ENCODE results near the gene MYL10.

MYL10 gene

DNA sequence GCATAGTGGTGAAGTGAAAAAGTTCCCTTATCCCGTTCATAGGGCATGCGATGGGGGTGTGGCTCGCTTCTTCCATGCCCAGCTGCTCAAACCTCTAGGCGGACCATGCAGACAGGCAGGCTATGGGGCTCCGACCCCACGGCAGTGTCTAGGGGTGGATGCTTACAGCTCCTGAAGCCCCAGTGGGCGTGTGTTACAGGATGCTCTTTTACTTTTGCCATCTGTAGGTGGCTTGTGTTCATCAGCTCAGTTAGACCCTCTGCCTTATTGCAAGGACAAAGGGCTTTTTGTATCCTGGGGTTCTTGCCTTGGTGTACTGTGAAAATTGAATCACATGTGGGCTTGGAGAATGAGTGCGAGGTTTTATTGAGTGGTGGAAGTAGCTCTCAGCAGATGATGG lies at the start of gene MYL10:
Gene MYL10, minus strand, starts transcription at position 126 of the 400 bp plus-strand sequence. CDS start 178 bp downstream, outside the sequence.
- DNase-seq = no peak

DNA sequence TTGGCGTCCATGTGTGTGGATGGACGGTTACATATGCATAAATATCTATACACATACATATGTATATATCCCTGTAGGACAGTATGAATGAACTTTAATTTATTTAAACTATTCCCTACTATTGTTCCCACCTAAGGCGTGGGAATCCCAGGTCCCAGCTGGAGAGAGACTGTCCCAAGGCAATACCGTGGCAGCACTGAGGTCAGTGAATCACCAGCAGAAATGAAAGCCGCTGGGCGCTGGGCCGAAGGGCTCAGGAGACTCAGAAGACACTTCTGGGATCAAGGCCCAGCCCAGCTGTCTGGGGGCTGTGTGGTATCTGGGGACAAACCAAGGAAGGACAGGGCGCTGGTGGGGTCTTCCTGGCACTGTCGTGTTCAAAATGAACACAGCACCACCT lies 49.6 kb upstream of the MYL10 start:
- DNase-seq = no peak

DNA sequence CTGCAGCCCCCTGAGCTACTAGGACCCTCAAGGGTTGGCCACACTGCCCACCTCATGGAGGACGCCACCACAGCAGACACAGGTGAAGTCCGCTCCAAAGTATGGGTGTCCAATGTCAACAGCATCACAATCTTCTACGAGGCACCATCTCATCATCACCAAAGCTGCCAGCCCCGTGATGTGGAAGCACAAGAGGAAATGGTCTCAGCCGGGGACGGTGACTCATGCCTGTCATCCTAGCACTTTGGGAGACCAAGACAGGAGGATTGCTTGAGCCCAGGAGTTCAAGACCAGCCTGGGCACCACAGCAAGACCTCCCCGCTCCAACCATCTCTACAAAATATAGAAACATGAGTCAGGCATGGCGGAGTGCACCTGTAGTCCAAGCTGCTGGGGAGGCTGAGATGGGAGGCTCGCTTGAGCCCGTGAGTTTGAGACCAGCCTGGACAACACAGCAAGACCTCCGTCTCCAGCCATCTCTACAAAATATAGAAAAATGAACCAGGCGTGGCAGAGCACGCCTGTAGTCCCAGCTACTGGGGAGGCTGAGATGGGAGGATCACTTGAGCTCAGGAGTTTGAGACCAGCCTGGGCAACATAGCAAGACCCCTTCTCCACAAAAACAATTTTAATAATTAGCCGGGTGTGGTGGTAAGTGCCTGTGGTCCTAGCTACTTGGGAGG lies 48.8 kb upstream of the MYL10 start:
- DNase-seq = no peak

DNA sequence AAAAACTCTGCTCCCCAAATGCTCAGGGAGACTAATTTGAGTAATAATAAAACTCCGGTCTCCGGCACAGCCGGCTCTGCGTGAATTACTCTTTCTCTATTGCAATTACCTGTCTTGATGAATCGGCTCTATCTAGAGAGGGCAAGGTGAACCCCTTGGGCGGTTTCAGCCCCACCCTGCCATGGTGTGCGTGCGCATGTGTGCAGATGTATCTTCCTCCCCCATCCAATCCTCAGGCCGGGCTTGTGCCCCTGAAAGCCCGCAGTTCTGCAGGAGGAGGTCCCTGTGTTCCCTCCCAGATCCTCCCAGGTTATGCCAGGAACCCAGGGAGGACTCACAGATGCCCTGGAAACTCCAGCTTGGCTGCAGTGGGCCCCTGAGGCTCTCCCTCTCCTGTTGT lies 48.3 kb upstream of the MYL10 start:
- DNase-seq = no peak

DNA sequence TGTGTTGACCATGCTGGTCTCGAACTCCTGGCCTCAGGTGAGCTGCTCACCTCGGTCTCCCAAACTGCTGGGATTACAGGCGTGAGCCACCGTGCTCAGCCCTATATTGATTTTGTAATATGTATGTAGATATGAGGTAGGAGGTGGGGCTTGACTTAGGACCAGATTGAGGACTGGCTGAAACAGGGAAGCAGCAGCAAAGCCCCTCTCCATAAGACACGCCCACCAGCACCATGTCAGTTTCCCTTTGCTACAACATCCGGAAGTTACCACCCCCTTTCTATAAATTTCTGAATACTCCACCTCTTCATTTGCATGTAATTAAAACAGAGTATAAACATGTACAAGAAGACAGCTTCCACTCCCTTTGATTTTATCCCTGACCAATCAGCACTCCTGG lies 47.9 kb upstream of the MYL10 start:
- no peak for DNase-seq

DNA sequence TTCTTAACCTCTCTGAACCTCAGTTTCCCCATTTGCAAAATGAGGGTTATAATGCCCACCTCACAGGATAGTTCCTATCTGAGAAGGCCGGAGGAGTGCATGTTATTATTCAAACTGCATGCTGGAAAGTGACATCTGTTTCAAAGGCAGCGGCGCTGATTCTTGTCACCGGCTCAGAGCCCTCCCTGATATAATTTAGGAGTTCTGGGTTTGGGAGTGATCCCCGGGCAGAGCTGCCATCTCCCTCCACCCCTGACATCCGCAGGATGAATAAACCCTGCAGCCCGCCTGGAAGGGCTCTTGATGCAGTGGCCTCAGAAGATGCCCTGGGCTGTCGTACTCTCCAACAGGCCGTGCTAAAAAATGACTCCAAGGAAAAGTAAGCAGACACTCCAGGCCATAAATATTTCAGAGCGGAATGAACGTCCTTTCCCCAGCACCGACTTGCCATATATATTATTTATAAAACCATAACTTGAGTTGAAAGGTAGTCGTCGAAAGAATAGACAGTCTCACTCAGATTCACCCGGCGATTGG lies 47.0 kb upstream of the MYL10 start:
- no peak for DNase-seq

DNA sequence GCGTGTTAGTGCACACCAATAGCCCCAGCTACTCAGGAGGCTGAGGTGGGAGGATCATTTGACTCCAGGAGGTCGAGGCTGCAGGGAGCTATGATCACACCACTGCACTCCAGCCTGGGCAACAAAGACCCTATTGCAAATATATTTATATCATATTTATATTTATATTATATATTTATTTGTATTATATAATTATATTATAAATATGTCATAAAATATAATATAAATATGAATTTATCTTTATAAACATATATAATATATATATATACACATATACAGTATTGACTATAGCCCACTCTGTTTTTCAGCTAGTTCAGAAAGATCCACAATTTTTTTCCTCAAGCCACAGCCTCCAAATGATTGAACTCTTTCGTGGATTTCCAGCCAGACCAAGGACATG lies 45.3 kb upstream of the MYL10 start:
- no peak for DNase-seq

DNA sequence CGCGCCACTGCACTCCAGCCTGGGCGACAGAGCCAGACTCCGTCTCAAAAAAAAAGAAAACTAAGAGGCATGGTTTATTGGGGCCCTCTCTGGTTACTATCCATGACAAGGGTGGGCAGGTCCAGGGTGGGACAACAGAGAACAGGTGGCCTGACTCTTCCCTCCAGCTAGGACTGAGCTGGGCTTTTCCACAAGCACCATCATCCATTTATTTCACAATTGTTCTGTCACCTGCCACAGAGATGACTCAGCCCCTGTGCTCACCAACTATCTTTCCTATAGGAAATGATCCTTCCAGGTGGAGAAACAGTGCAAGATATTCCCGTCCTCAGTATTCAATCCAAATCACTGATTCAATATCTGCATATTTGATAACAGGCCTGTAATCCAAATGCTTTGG lies 44.9 kb upstream of the MYL10 start:
- no peak for DNase-seq

DNA sequence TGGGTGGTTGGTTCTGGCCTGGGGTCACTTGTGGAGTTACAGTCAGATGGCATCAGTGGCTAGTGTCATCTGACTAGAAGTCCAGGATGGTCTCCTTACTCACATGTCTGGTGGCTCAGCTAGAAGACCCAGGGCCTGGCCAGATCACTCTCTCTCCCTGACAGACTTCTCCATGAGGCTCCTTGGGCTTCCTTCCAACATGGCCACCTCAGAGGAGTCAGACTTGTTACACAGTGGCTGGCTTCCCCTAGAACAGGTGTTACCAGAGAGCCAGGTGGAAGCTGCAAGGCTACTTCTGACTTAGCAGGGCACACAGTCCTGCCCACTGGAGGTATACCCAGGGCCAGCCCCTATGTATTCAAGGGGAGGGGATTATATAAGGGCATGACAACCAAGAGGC lies 44.2 kb upstream of the MYL10 start:
- DNase-seq = no peak

DNA sequence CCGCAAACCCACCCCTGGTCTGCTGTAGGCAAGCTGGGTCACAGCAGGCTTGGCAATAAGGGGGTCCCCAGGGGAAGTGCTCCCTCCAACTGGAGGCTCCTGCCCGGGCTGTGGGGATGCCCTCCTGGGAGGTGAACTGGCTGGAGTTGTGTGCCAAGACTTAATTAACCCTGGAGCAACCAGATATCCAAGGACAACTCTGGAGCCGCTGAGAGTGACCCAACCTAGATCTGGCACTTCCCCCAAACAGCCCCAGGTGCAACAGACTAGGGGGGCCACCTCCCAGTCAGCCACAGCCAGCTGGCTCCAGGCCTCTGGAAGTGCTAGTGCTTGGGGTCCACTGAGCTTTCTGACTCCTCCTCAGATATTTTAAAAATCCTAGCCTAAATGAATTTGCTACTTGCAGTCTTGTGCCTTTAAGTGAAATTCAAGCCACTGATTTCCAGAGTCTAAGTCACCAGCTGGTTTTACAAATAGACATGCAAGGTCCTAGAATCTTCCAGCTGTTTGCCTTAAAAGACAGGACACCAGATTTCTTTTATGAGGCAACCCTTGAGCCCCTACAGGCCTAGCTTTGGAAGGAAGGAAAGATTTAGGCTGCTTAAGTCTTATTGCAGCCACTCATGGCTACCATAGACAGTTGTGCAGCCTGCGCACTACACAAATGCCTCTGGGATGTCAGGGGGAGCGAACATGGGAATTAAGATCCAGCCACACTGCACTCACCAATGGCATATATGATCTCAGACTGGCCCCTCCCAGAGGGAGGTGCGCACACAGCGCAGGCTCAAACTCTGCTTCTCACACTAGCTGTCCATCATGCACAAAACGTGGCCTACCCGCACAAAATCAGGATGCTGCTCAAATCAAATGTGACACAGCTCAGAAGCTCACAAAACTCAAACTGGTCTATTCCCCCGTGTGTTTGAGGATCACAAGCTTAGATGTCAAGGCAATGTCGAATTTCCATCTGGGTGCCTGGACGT lies 42.6 kb upstream of the MYL10 start:
- DNase-seq = no peak

DNA sequence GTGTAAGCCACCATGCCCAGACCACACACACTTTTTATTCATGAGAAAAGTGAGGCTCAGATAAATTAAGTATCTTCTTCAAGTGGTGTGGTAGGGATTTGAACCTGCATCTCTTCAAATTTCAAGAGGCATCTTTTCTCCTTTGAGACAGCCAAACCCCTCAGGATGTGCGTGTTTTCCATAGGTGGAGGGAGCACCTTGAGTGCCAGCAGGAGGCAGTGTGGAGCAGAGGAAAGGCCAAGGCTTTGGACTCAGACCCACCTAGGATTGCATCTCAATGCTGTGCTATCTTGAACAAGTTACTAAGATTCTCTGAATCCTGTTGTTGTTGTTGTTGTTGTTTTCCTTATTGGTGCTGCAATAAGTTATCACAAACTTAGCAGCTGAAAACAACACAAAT lies 40.2 kb upstream of the MYL10 start:
- no peak for DNase-seq

DNA sequence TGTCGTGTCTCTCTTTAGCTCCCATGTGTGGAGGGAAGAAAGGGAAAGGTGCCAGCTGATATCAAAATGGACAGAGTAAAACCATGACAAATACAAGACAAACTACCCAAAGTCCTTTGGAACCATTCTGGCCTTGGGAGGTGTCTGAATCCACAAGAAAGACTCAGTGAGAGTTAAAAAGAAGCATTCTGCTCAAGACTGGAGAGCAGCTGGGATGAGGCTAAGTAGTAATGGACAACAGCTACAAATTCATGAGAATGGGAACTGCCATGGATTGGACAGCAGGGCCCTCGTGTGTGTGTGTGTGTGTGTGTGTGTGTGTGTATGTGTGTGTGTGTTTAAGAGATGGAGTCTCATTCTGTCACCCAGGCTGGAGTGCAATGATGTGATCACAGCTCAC lies 39.6 kb upstream of the MYL10 start:
- no peak for DNase-seq

DNA sequence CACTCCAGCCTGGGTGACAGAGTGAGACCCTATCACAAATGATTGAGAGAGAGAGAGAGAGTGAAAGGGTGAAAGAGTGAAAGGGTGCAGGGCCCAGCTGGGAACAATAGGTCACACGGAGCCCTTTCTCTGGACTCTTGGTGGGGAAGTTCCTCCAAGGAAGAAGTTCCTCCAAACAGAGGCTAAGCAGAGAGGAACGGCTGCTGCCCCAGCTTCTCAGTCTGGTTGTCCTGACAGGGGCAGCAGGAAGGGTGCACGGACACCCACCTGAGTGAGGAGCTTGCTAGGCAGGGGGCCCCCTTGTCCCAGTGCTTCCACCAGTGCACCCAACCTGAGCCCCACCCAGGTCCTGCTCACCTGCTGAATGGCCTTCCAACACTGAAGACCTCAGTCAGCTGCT lies 38.8 kb upstream of the MYL10 start:
- DNase-seq = no peak

DNA sequence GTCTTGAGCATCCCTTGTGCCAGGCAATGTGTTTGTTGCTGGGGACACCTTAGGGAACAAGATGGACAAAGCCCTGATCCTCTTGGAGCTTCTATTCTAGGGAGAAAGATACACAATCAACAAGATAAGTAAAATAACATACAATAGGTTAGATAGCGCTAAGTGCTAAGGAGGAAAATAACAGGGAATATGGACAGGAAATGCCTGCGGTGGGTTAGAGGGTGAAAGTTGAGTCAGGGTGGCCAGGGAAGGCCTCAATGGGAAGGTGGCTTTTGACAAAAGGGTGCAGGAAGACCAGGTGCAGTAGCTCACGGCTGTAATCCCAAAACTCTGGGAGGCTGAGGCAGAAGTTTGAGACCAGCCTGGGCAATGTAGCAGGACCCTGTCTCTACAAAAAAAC lies 38.3 kb upstream of the MYL10 start:
- DNase-seq = no peak

DNA sequence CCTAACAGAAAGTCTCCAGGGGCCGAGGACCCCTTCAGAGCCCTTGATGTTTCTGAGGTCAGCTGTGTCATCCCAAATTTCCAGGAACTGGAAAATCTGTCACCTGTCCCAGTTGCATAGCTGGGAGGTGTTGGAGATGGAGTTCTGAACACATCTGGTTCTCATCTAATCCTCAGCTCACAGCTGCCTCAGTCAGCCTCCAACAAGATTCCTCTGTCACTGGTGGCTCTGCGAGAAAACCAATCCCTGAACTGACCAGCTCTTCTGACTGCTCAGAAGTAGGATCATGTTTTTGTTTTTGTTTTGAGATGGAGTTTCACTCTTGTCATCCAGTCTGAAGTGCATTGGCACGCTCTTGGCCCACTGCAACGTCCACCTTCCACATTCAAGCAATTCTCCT lies 37.6 kb upstream of the MYL10 start:
- no peak for DNase-seq

DNA sequence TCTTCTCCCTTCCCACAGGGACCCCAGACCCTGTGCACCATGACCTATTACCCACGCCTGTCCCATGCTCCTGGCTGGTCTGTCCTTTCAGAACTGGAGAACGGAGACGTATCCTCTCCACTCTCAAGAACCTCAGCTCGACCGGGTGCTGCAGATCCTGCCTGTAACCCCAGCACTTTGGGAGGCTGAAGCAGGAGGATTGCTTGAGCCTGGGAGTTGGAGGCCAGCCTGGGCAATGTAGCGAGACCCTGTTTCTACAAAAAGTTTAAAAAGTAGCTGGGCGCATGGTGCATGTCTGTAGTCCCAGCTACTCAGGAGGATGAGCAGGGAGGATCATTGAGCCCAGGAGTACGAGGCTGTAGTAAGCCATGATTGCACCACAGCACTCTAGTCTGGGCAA lies 37.2 kb upstream of the MYL10 start:
- no peak for DNase-seq

DNA sequence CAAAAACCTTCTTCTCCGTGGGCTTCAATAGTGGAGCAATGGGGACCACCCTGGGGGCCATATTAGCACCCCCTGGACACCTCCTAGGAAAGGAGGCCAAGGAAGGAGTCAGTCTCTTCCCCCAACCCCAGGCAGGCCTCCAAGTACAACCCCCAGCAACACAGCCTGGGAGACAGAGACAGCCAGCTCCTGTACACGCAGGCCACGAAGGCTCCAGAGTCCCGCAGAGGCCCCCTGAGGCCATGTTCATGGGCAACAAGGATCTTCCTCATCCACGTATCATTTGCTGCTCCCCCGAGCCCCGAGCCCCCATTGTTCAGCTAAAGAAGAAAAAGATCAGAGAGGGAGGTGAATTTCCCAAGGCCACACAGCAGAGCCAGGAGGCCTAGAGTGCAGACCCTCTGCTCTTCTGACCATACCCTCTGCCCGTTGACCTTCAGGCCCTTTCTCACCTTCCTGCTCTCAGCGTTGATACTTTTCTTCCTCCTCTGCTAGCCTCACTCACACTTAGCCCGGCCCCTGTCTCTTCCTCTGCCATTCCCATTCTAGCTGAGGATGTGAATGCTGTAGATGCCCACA lies 35.9 kb upstream of the MYL10 start:
- DNase-seq = no peak

DNA sequence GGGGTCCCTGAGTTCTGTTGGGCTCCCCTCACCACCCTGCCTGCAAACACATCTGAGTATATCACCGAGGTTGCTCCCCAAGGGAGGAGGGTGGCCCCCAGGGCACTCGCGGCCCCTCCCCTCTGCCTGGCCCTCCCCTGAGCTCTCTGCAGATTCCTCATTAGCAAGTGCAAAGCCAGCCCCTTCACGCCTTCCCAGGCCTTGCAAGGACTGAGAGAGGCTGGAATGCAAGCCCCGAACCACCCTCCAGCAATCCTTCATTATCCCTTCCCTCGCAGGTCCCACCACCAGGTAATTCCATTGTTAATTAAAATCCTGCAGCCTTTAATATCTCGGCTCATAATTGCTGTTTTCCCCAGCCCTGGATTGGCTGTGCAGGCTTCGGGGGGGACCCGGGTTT lies 35.3 kb upstream of the MYL10 start:
- no peak for DNase-seq

DNA sequence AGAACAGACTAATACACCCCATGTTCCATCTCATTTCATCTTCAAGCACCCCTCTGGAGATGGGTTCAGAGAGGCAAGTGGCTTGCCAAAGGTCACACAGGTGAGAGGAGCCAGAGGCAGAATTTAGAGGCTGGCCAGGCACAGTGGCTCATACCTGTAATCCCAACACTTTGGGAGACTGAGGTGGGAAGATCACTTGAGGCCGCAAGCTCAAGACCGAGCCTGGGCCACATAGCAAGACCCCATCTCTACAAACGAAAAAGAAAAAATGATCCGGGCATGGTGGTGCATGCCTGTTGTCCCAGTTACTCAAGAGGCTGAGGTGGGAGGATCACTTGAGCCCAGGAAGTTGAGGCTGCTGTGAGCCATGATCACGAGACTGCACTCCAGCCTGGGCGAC lies 34.7 kb upstream of the MYL10 start:
- DNase-seq = no peak

DNA sequence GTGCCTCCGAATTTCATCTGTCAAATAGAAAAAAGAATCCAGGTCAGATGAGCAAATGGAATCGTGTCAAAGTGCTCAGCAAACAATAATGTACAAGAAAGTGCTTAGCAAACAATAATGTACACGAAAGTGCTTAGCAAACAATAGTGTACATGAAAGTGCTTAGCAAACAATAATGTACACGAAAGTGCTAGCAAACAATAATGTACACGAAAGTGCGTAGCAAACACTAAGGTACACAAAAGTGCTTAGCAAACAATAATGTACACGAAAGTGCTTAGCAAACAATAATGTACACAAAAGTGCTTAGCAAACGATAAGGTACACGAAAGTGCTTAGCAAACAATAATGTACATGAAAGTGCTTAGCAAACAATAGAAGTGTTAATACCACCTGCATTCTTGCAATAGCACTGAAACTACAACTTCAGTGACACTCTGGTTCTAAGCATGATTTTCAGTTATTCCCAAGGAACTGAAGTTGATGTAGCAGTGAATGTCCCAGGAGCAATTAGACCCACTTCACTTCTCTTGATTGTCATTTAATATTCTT lies 33.4 kb upstream of the MYL10 start:
- DNase-seq = no peak

DNA sequence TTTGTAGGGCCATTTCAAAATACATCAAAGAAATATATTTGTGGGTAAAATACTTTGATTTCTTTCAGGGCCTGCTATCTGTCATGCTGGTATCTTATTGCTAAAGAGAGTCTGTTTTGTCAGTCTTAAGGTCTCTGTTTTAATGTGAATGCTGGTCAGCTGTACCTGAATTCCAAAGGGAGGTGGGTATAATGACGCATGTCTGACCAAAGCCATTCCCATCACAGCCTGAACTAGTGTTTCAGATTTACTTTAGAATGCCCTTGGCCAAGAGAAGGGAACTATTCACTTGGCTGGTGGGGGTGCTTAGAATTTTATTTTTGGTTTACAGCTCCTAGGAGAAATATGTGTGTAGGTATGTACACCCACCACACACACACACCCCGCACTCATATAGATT lies 30.6 kb upstream of the MYL10 start:
- no peak for DNase-seq

DNA sequence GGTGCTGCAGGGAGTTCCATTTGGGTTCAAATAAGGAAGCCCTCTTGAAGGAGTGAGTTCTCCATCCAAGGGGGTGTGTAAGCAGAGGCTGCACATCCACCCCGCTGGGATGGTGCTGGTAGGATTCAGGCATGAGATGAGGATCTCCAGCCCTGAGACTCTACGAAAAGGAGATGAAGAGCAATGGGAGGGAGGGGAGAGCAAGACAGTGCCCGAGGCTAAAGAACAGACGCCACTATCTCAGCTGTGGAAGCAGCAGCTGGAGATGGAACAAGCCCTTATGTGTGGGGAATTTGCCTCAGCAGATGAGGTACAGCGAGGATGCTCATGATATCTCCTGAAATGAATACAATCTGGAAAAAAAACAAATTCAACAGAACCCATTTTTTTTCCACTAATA lies 28.1 kb upstream of the MYL10 start:
- no peak for DNase-seq

DNA sequence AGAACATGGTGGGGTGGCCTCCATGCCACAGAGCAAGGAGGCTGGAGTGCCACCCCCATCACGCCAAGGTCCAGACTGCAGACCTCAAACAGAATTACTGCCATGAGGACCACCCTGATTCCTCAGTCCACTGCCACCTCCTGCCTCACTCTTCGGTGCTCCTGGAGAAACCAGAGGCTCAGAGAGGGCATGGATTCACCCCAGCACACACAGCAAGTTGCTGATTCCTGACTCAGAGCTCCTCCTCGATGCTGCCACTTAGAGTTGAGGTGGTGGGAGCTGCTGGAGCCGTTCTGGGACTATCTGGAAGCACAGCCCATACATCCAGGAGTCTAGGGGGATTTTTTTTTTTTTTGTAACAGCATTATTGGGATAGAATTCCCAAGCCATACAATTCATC lies 22.0 kb upstream of the MYL10 start:
- no peak for DNase-seq

All from activated CD8-positive, alpha-beta memory T cell treated with anti-CD3 and anti-CD28 coated beads for 24 hours (primary cell).